HepG2 (cell line): Measurements from ENCODE around the gene EXOC3. TPM values are rescaled to one million over a fixed set of nuclear protein-coding genes. Genes with fewer than 3 reads are reported as not detected.

Experiments
- ATAC-seq: fragments of 200-7000 bp; cut with Tn5 transposase; 3 replicates; pipeline ENCODE4 v1.9.1; 2020; ENCODE audit warnings: mild to moderate bottlenecking, moderate library complexity
- BruUV-seq: library from RNA; stranded (reverse); fragments of 400-500 nt; replicated peaks from 2 replicates; lab custom pipeline; 2021; lab: Mats Ljungman, UMichigan
- CTCF ChIA-PET: fragments of 300-600 bp; formaldehyde crosslinking; extraction: SDS; loops from one replicate; lab custom pipeline; 2021; ENCODE audit warnings: low total read pairs, inconsistent platforms, low intra/inter-chr PET ratio; lab: Yijun Ruan, JAX
- POLR2A ChIA-PET: fragments of 350-600 bp; sonication (Branson Sonifier 250); formaldehyde crosslinking; loops from one replicate; lab custom pipeline; 2020; ENCODE audit warnings: antibody characterized with exemption, inconsistent platforms; lab: Yijun Ruan, JAX
- DNase-seq: peaks from one replicate; pipeline ENCODE4 v3.0.0-alpha.2; 2015; ENCODE audit warnings: low spot score
- FAIRE-seq: peaks from 3 replicates; lab custom pipeline; 2011; peaks lifted over from hg19 to GRCh38; lab: Jason Lieb, UNC
- H2AFZ ChIP-seq: one replicate; pipeline ENCODE4 v1.6.1; 2011; ENCODE audit warnings: low read length, inconsistent platforms
- H3K27ac ChIP-seq: fragments of 300-600 bp; 3 replicates; pipeline ENCODE4 v1.8.0; 2011; ENCODE audit warnings: mixed run types, mild to moderate bottlenecking, mixed read lengths, low read length, inconsistent platforms; ENCODE audit not compliant: insufficient read depth; ENCODE audit errors: extremely low read length
- H3K27me3 ChIP-seq, 2 experiments: fragments of 200-600 bp in 1 of 2; 2 replicates in 1 of 2; 3 replicates in 1 of 2; pipeline versions ENCODE4 v1.6.0 to v1.8.0; 2011; ENCODE audit warnings: low read length in 2 of 2, mild to moderate bottlenecking in 2 of 2, moderate library complexity in 2 of 2, inconsistent platforms in 1 of 2; ENCODE audit not compliant: insufficient read depth in 2 of 2, control insufficient read depth in 1 of 2
- H3K36me3 ChIP-seq, 2 experiments: fragments of 200-600 bp in 1 of 2; replicated peaks in 1 of 2; 2 replicates in 1 of 2; 3 replicates in 1 of 2; pipeline versions ENCODE4 v1.5.1 to v1.8.0; 2011; ENCODE audit warnings: low read length in 2 of 2, inconsistent platforms in 1 of 2; ENCODE audit not compliant: insufficient read depth in 2 of 2, control insufficient read depth in 1 of 2
- H3K4me1 ChIP-seq: 2 replicates; pipeline ENCODE4 v1.5.1; 2012; ENCODE audit warnings: low read length, inconsistent platforms; ENCODE audit not compliant: insufficient read depth
- H3K4me2 ChIP-seq: 2 replicates; pipeline ENCODE4 v1.6.0; 2011; ENCODE audit warnings: low read depth, low read length, inconsistent platforms
- H3K4me3 ChIP-seq, 3 experiments: fragments of 200-600 bp in 1 of 3; sonication (generic), shearing (Covaris generic) in 1 of 3; replicated peaks in 1 of 3; 2 replicates each; pipeline ENCODE4 v1.5.1; 2011 to 2016; ENCODE audit warnings: low read length in 3 of 3, inconsistent platforms in 2 of 3, low read depth in 2 of 3, mild to moderate bottlenecking in 2 of 3, control low read depth in 1 of 3, mixed read lengths in 1 of 3; ENCODE audit not compliant: insufficient read depth in 1 of 3
- H3K79me2 ChIP-seq: one replicate; pipeline ENCODE4 v1.6.1; 2011; ENCODE audit warnings: low read length, inconsistent platforms; ENCODE audit not compliant: insufficient read depth
- H3K9ac ChIP-seq: 2 replicates; pipeline ENCODE4 v1.6.0; 2011; ENCODE audit warnings: mild to moderate bottlenecking, low read depth, low read length, inconsistent platforms; ENCODE audit not compliant: insufficient read depth
- H3K9me3 ChIP-seq: 2 replicates; pipeline ENCODE4 v1.5.1; 2012; ENCODE audit warnings: mild to moderate bottlenecking, low read length
- H4K20me1 ChIP-seq: 2 replicates; pipeline ENCODE4 v1.6.0; 2011; ENCODE audit warnings: inconsistent platforms, mild to moderate bottlenecking, low read length, moderate library complexity; ENCODE audit not compliant: insufficient read depth
- ATF1 ChIP-seq: IDR thresholded peaks from 2 replicates; pipeline ENCODE4 v1.6.1; 2016; ENCODE audit warnings: mild to moderate bottlenecking, control low read depth
- ATF2 ChIP-seq: sonication (generic); formaldehyde crosslinking; IDR thresholded peaks from 2 replicates; pipeline ENCODE4 v1.4.0; 2020; ENCODE audit warnings: missing genetic modification reagents
- CSRNP1 ChIP-seq: sonication (generic); formaldehyde crosslinking; IDR thresholded peaks from 2 replicates; pipeline ENCODE4 v1.8.1; 2023; ENCODE audit warnings: mild to moderate bottlenecking, missing genetic modification reagents
- FIP1L1 ChIP-seq: fragments of 200-400 bp; formaldehyde crosslinking; IDR thresholded peaks from 2 replicates; pipeline ENCODE4 v1.6.1; 2018; ENCODE audit warnings: low read depth, mild to moderate bottlenecking, low read length, moderate library complexity, borderline replicate concordance; ENCODE audit not compliant: insufficient read depth
- KLF6 ChIP-seq: IDR thresholded peaks from 2 replicates; pipeline ENCODE4 v1.8.0; 2016; ENCODE audit warnings: missing biosample characterization, missing genetic modification reagents
- PHF8 ChIP-seq: sonication (generic); formaldehyde crosslinking; IDR thresholded peaks from 2 replicates; pipeline ENCODE4 v1.5.0; 2020; ENCODE audit warnings: missing genetic modification reagents
- RBM22 ChIP-seq: fragments of 200-400 bp; formaldehyde crosslinking; optimal IDR thresholded peaks from 2 replicates; pipeline ENCODE3; 2017; ENCODE audit warnings: mild to moderate bottlenecking, low read length, moderate library complexity
- SRSF1 ChIP-seq: fragments of 200-400 bp; formaldehyde crosslinking; optimal IDR thresholded peaks from 2 replicates; pipeline ENCODE3; 2017; ENCODE audit warnings: mild to moderate bottlenecking, low read depth, low read length, moderate library complexity
- ZNF143 ChIP-seq: sonication (generic); formaldehyde crosslinking; IDR thresholded peaks from 2 replicates; pipeline ENCODE4 v1.4.0; 2020; ENCODE audit warnings: missing genetic modification reagents
- ZNF280B ChIP-seq: sonication (generic); formaldehyde crosslinking; IDR thresholded peaks from 2 replicates; pipeline ENCODE4 v1.5.0; 2020; ENCODE audit warnings: missing genetic modification reagents, mild to moderate bottlenecking, borderline replicate concordance
- ZNF766 ChIP-seq: sonication (generic); formaldehyde crosslinking; IDR thresholded peaks from 2 replicates; pipeline ENCODE4 v1.5.0; 2020; ENCODE audit warnings: missing genetic modification reagents, borderline replicate concordance
- ZNF768 ChIP-seq: sonication (generic); formaldehyde crosslinking; IDR thresholded peaks from 2 replicates; pipeline ENCODE4 v1.4.0; 2020; ENCODE audit warnings: missing genetic modification reagents
- ZNF770 ChIP-seq: sonication (generic); formaldehyde crosslinking; IDR thresholded peaks from 2 replicates; pipeline ENCODE4 v1.5.0; 2020; ENCODE audit warnings: mild to moderate bottlenecking, missing genetic modification reagents
- WGBS: methylation state at CpG from one replicate; pipeline ENCODE4 v1.1.6; 2017; ENCODE audit warnings: low lambda C conversion rate; 5-methylcytosine and 5-hydroxymethylcytosine counted together
- in situ Hi-C: cut with HindIII; loops from 2 replicates; pipeline ENCODE4 v1.10.0; 2017; ENCODE audit warnings: low pct_unique_long_range_greater_than_20kb; ENCODE audit not compliant: extremely low pct_ligation_motif_present
- intact Hi-C: fragments of 100-400 bp; cut with micrococcal nuclease; formaldehyde crosslinking; loops from one replicate; pipeline ENCODE4 v1.10.0; 2022; ENCODE audit not compliant: unreplicated experiment
- polyA plus RNA-seq, 8 experiments: library from polyadenylated mRNA; depleted of rRNA in 3 of 8; stranded (reverse) in 7 of 8; unstranded in 1 of 8; fragments of >200 nt; fragmentation: Illumina TruSeq in 4 of 8; extraction: Trizol in 4 of 8; gene quantifications; 2 replicates each; pipeline versions ENCODE4 v1.2.1 to v1.2.3, GENCODE V29; 2011 to 2016; ENCODE audit warnings: low read depth in 4 of 8, missing spikeins in 1 of 8, mixed read lengths in 1 of 8; ENCODE audit not compliant: insufficient read depth in 1 of 8
- total RNA-seq, 5 experiments: library from RNA; depleted of rRNA; stranded (reverse); fragments of >200 nt; fragmentation: Illumina TruSeq; extraction: Trizol; gene quantifications; 2 replicates each; pipeline ENCODE4 v1.2.3, GENCODE V29; 2016; ENCODE audit warnings: low read depth in 1 of 5

Gene EXOC3
- total and polyA plus RNA-seq, 2 of the 13 experiments (the other 11 are each of a cell fraction or from before 2014, with no cell fraction given): 9.2 to 20.5 TPM

GRCh38 chr5:410911-411517, 32.0 kb upstream of the EXOC3 start (continued):
- TF ChIP-seq ATF2: no peak

GRCh38 chr5:411728-412127, 31.2 kb upstream of the EXOC3 start:
- no peak overlapping the region for H3K4me2 ChIP-seq
- POLR2A ChIA-PET: no interaction called here
- no peaks in the 10 kb centered on the region for H3K27me3 ChIP-seq
- H2AFZ ChIP-seq: no peak overlapping the region
- H3K27ac ChIP-seq: no peak overlapping the region
- H3K79me2 ChIP-seq: no peaks in the 10 kb centered on the region
- intact Hi-C loops (no loop called here), in situ Hi-C loops (no loop called here)
- no peak overlapping the region for H3K4me3 ChIP-seq
- no peak for TF ChIP-seq RBM22
- TF ChIP-seq SRSF1: no peak
- no peak for TF ChIP-seq ZNF143 (CRISPR knock-in tag)
- TF ChIP-seq FIP1L1: no peak
- no peak for TF ChIP-seq PHF8 (CRISPR knock-in tag)
- no peak for TF ChIP-seq ZNF770 (CRISPR knock-in tag)
- TF ChIP-seq ATF1 (CRISPR knock-in tag): no peak
- TF ChIP-seq ZNF766 (CRISPR knock-in tag): no peak
- TF ChIP-seq ZNF280B (CRISPR knock-in tag): no peak
- no peak for TF ChIP-seq CSRNP1 (CRISPR knock-in tag)
- no peak for TF ChIP-seq ZNF768 (CRISPR knock-in tag)
- no peak for TF ChIP-seq KLF6 (CRISPR knock-in tag)
- TF ChIP-seq, all 625 proteins: peak for 0
- WGBS: 77% methylated on average over 13 of the region's 13 CpGs
- H3K9me3 ChIP-seq: no peaks in the 10 kb centered on the region
- no peak for FAIRE-seq
- CTCF ChIA-PET: no interaction called here
- BruUV-seq: no TSS peak
- no peaks in the 10 kb centered on the region for H4K20me1 ChIP-seq
- no peak overlapping the region for H3K9ac ChIP-seq
- H3K4me1 ChIP-seq: peaks cover 11% of the 10 kb centered on the region
- DNase-seq: no peak
- H3K36me3 ChIP-seq: no peaks in the 10 kb centered on the region
- ATAC-seq: no peak
